Measurements from ENCODE around the gene HMGB1. TPM values are rescaled to one million over a fixed set of nuclear protein-coding genes. Genes with fewer than 3 reads are reported as not detected.

Gene HMGB1
- total RNA-seq, 2 experiments from 2014 or later = 686 to 722 TPM

DNA sequence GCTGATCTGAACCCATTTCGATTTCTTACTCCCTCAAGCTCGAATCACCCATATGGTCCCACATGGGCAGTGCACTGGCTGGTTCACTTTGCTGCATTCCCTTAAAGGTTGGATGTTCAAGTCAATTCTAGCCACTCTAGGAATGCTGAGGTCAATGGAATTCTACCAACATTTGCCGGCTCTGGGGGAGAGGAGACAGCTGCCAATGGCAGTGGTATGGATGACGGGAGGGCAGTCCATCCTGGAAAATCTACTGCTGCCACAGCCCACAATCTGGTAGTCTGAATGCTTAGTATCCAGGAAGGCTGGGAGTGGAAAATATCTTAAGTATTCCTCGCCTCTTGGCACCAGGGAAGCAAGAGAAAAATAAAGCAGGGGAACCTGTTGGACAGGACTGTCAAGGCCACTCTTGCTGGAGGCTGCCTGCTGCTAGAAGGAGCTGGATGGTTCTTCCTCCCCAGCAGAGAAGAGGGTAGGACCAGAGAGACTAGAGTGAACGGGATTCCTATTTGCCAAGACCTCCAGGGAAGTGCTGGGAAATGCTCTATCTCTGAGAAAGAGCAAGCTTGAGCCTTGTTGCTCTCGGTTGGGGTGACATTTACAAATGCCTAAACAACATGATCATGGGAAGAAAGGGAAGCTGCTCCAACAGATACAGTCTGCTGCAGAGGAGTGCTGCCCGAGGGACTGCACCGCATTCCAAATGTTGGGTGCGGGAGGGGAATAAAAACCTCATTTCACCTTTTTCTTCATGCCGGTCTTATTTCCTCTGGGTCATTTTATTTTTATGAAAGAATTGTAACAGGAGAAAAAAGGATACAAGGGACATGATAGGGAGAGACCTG, 20.7 kb upstream of the HMGB1 start:
- H3K27me3 Mint-ChIP-seq (ENCODE audit: low read depth) = no peaks in the 10 kb centered on the region
- no peak overlapping the region for H3K27ac Mint-ChIP-seq
- H3K4me1 Mint-ChIP-seq (ENCODE audit: low read depth) = no peaks in the 10 kb centered on the region
- no peaks in the 10 kb centered on the region for H3K9me3 Mint-ChIP-seq
- intact Hi-C loops (cut with micrococcal nuclease) = no loop called here
- H3K36me3 Mint-ChIP-seq (ENCODE audit: low read depth) = no peaks in the 10 kb centered on the region
- no peak overlapping the region for H3K4me3 Mint-ChIP-seq
- no peak for DNase-seq
- CTCF ChIA-PET = no interaction called here

- H3K9me3 Mint-ChIP-seq = no peaks in the 10 kb centered on the region
- no peaks in the 10 kb centered on the region for H3K4me1 Mint-ChIP-seq (ENCODE audit: low read depth)
- intact Hi-C loops (cut with micrococcal nuclease) = no loop called here
- CTCF ChIA-PET = no interaction called here
- H3K27me3 Mint-ChIP-seq (ENCODE audit: low read depth) = no peaks in the 10 kb centered on the region
- DNase-seq = no peak
- no peak overlapping the region for H3K4me3 Mint-ChIP-seq
- H3K27ac Mint-ChIP-seq = no peak overlapping the region
- no peaks in the 10 kb centered on the region for H3K36me3 Mint-ChIP-seq (ENCODE audit: low read depth)
Observed at GRCh38 chr13:30481241-30481760, 15.6 kb upstream of the HMGB1 start.

DNA sequence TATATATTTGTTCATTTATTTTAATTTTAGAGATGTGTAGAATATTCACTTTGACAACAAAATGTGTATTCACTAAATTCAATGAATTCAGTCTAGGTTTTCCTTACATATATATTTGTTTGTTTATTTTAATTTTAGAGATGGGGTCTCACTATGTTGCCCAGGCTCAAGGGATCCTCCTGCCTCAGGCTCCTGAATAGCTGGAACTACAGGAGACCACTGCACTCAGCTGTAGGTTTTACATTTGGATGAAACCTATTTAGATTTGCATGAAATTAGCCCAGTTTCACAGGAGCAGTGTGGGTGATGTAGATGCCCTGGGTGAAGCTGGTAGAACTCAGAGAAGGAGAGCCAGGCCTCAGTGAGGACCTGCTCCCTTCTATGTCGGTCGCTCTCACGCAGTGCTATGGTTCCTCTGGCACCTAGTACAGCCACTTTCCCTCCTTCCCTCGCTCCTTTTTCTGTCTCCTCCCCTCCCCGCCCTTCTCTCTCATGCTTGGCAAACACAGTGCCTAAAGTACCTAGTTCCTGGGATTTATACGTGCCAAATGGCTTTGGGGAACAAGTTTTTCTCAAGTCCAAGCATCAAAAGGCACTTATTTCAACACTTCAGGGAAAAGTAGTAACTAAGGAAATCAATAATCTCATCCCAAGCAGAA, 14.7 kb upstream of the HMGB1 start:
- Mint-ChIP-seq H3K27me3 (ENCODE audit: low read depth) (no peaks in the 10 kb centered on the region), H3K36me3 (ENCODE audit: low read depth) (no peaks in the 10 kb centered on the region), H3K4me1 (ENCODE audit: low read depth) (no peaks in the 10 kb centered on the region), H3K9me3 (no peaks in the 10 kb centered on the region), H3K27ac (no peak overlapping the region), H3K4me3 (no peak overlapping the region)
- CTCF ChIA-PET = no interaction called here
- intact Hi-C loops (cut with micrococcal nuclease) = no loop called here
- no peak for DNase-seq

DNA sequence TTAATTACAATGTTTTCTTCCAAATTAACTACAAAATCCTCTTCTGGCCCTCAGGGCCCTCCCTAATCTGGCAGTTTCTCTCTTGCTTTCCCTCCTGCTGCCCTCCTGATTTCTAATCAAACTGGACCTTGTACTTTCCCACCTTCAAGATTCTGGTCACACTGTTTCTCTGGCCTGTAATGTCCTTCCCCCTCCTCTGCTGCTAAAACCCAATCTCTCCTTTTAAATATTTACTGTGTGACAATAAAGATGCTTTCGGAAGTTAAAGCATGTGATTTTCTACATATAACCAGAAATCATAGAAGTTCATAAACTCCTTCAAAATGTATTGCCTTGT, 14.1 kb upstream of the HMGB1 start:
- CTCF ChIA-PET = no interaction called here
- H3K4me3 Mint-ChIP-seq = no peak overlapping the region
- no peaks in the 10 kb centered on the region for H3K9me3 Mint-ChIP-seq
- intact Hi-C loops (cut with micrococcal nuclease) = no loop called here
- no peaks in the 10 kb centered on the region for H3K36me3 Mint-ChIP-seq (ENCODE audit: low read depth)
- no peak for DNase-seq
- H3K27ac Mint-ChIP-seq = no peak overlapping the region
- no peaks in the 10 kb centered on the region for H3K4me1 Mint-ChIP-seq (ENCODE audit: low read depth)
- no peaks in the 10 kb centered on the region for H3K27me3 Mint-ChIP-seq (ENCODE audit: low read depth)

DNA sequence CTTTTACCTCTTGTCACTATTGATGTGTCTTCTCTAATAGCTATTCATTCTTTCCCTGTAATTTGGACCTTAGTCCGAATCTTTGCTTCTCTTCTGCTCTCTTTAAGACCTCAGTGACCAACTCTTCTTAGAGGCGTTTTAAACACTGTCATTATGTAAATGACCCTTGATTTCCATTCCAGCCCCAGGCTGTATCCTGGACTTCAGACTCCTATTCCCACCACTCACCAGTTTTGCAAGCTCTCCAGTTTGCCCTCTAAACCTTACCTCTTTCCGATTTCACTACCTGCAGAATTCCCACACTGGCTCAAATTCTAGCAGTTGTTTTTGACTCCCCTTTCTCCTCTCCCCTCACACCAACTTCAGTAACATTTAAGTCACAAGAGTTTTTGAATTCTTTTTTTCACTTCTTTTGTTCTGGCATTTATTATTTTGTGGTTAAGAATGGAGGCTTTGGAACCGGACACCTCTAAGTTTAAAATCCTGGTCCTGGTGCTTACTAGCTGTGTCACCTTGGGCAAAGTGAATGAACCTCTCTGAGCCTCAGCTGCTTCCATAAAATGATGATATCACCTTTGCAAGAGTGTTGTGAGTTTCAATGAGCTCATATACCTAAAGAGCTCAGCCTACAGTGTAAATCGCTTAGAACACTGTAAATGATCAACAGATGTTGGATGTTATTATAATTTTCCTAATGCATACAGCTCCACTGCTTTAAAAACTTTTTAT, 13.6 kb upstream of the HMGB1 start:
- intact Hi-C loops (cut with micrococcal nuclease) = no loop called here
- H3K4me3 Mint-ChIP-seq = no peak overlapping the region
- no peak overlapping the region for H3K27ac Mint-ChIP-seq
- no peak for DNase-seq
- H3K9me3 Mint-ChIP-seq = no peaks in the 10 kb centered on the region
- CTCF ChIA-PET = no interaction called here
- no peaks in the 10 kb centered on the region for H3K4me1 Mint-ChIP-seq (ENCODE audit: low read depth)
- no peaks in the 10 kb centered on the region for H3K27me3 Mint-ChIP-seq (ENCODE audit: low read depth)
- no peaks in the 10 kb centered on the region for H3K36me3 Mint-ChIP-seq (ENCODE audit: low read depth)

- H3K36me3 Mint-ChIP-seq (ENCODE audit: low read depth) = no peaks in the 10 kb centered on the region
- intact Hi-C loops (cut with micrococcal nuclease) = no loop called here
- no peak for DNase-seq
- no peak overlapping the region for H3K4me3 Mint-ChIP-seq
- no peaks in the 10 kb centered on the region for H3K27me3 Mint-ChIP-seq (ENCODE audit: low read depth)
- H3K9me3 Mint-ChIP-seq = no peaks in the 10 kb centered on the region
- no peak overlapping the region for H3K27ac Mint-ChIP-seq
- CTCF ChIA-PET = interaction anchor here (0.6 to 1.4 kb wide), 3 partner anchors 100 to 127 kb away, joined by 3 to 5 read pairs (median 3); no protein-coding TSS in a partner anchor
- H3K4me1 Mint-ChIP-seq (ENCODE audit: low read depth) = no peaks in the 10 kb centered on the region
Observed at GRCh38 chr13:30477346-30478195, 11.8 kb upstream of the HMGB1 start.

DNA sequence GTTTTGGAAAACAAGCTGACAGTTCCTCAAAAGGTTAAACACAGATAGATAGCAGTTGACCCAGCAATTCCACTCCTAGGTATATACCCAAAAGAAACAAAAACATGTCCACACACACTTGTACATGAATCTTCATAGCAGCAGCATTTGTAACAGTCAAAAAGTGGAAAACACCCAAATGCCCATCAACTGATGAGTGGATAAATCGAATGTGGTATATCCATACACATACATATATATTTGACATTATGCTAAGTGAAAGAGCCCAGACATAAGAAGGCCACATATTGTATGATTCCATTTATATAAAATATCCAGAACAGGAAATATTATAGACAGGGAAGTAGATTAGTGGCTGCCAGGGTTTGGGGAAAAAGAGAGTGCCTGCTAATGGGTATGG, 7.9 kb upstream of the HMGB1 start:
- CTCF ChIA-PET = no interaction called here
- Mint-ChIP-seq H3K4me3 (no peak overlapping the region), H3K4me1 (ENCODE audit: low read depth) (no peaks in the 10 kb centered on the region), H3K9me3 (no peaks in the 10 kb centered on the region), H3K36me3 (ENCODE audit: low read depth) (no peaks in the 10 kb centered on the region), H3K27ac (no peak overlapping the region), H3K27me3 (ENCODE audit: low read depth) (peaks cover 3% of the 10 kb centered on the region)
- intact Hi-C loops (cut with micrococcal nuclease) = no loop called here
- no peak for DNase-seq

DNA sequence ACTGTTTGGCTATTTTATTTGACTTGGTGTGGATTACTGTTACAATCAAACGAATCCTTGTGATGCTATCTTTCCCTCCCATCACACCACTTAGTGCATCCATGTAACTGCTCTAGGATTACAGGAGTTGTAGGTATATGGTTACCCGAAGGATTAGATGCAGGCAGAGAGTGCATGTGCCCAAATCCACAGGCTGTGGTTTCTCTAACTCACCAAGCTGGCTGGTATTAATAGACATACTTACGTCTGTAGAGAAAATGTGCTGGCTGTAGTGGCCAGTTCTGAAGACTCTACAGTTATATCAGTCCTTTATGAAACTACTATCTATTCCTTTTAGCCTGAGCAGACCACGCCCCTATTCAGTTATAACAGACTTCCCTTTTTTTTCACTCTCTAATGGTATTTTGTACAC, 1.1 kb upstream of the HMGB1 start:
- H3K9me3 Mint-ChIP-seq = no peaks in the 10 kb centered on the region
- peak overlapping the region; percentile 84 for H3K4me3 Mint-ChIP-seq
- H3K36me3 Mint-ChIP-seq (ENCODE audit: low read depth) = peaks cover 24% of the 10 kb centered on the region
- H3K27ac Mint-ChIP-seq = peak overlapping the region; percentile 30
- CTCF ChIA-PET = interaction anchor here (0.5 to 1.3 kb wide), 3 partner anchors 25 to 150 kb away, joined by 3 to 5 read pairs (median 3); no protein-coding TSS in a partner anchor
- no peak for DNase-seq
- H3K27me3 Mint-ChIP-seq (ENCODE audit: low read depth) = peaks cover 3% of the 10 kb centered on the region
- peaks cover 11% of the 10 kb centered on the region for H3K4me1 Mint-ChIP-seq (ENCODE audit: low read depth)
- intact Hi-C loops (cut with micrococcal nuclease) = loop anchor here (1.0 to 10.0 kb wide), 11 partner anchors 72 to 872 kb away; partner anchors contain the start of genes KATNAL1, SLC7A1 and USPL1

DNA sequence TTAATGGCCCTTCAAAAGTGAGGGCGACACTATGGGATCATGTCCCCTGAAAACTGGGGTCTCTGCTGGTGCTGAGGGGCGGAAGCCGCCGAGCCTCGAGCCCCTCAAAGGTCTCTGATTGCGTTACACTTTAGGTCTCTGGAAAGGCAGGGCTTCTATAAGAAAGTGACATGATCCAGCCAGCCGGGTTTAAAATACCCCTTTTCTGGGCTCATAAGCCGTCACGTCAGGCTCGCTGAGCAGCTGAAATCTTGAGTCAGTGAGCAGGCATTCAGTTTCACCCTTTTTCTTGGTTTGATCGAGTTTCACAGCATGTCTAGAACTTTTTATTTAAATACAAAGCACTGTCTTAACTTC, 600 bp upstream of the HMGB1 start:
- Mint-ChIP-seq H3K4me3 (peak overlapping the region; percentile 84), H3K36me3 (ENCODE audit: low read depth) (peaks cover 27% of the 10 kb centered on the region), H3K4me1 (ENCODE audit: low read depth) (peaks cover 13% of the 10 kb centered on the region), H3K9me3 (no peaks in the 10 kb centered on the region), H3K27ac (peak overlapping the region; percentile 98), H3K27me3 (ENCODE audit: low read depth) (peaks cover 3% of the 10 kb centered on the region)
- CTCF ChIA-PET = interaction anchor here (0.5 to 1.3 kb wide), 4 partner anchors 24 to 325 kb away, joined by 3 to 5 read pairs (median 3); no protein-coding TSS in a partner anchor
- peak; percentile 60 for DNase-seq
- intact Hi-C loops (cut with micrococcal nuclease) = loop anchor here (1.0 to 10.0 kb wide), 11 partner anchors 71 to 872 kb away; partner anchors contain the start of genes KATNAL1, SLC7A1 and USPL1

DNA sequence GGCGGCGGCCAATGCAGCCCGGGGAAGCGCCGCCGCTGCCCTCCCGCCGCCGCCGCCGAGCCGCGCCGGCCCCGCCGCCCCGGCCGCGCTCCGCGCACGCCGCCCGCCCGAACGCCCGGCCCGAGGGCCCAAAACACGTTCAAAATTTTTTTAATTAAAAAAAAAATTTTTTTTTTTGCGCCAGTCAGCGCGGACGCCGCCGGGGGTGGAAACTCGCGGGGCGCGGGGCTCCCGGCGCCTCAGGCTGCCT, 468 bp downstream of the HMGB1 start:
- Mint-ChIP-seq H3K4me1 (ENCODE audit: low read depth) (peaks cover 15% of the 10 kb centered on the region), H3K36me3 (ENCODE audit: low read depth) (peaks cover 29% of the 10 kb centered on the region), H3K4me3 (no peak overlapping the region), H3K9me3 (no peaks in the 10 kb centered on the region), H3K27me3 (ENCODE audit: low read depth) (peaks cover 3% of the 10 kb centered on the region), H3K27ac (no peak overlapping the region)
- CTCF ChIA-PET = no interaction called here
- intact Hi-C loops (cut with micrococcal nuclease) = loop anchor here (2.0 to 10.0 kb wide), 2 partner anchors 338 to 870 kb away; partner anchors contain the start of gene SLC7A1
- no peak for DNase-seq

GRCh38 chr13:30464496-30465342, 1.0 kb downstream of the HMGB1 start:
- Mint-ChIP-seq H3K27ac (peak overlapping the region; percentile 98), H3K4me3 (peak overlapping the region; percentile 92), H3K27me3 (ENCODE audit: low read depth) (peaks cover 3% of the 10 kb centered on the region), H3K4me1 (ENCODE audit: low read depth) (peaks cover 15% of the 10 kb centered on the region), H3K36me3 (ENCODE audit: low read depth) (peaks cover 29% of the 10 kb centered on the region), H3K9me3 (no peaks in the 10 kb centered on the region)
- peak; percentile 73 for DNase-seq
- intact Hi-C loops (cut with micrococcal nuclease) = loop anchor here (1.0 to 10.0 kb wide), 9 partner anchors 34 to 870 kb away; partner anchors contain the start of genes SLC7A1 and UBE2L5
- CTCF ChIA-PET = interaction anchor here (0.6 kb wide), 1 partner anchor 152 kb away, joined by 5 read pairs; no protein-coding TSS in a partner anchor

All from activated naive CD4-positive, alpha-beta T cell treated with anti-CD3 and anti-CD28 coated beads for 36 hours (primary cell).